Amniotic stem cell (primary cell): Measurements from ENCODE around the gene ZNF610.
"Not testable (repeated sequence)": the region's sequence is repeated elsewhere in the genome, so short reads cannot be mapped to it uniquely, and the experiment has no call there.

ENCODE experiments used
- DNase-seq: peaks from one replicate; lab custom pipeline; 2025; lab: John Stamatoyannopoulos, UW

The ZNF610 gene

GRCh38 chr19:52336117-52336790, at the start of gene ZNF610:
Gene ZNF610 (plus strand): TSS chr19:52336243. CDS start chr19:52349173, 12,930 bp downstream.
- DNase-seq: peak; percentile 12

GRCh38 chr19:52286256-52286655, 49.8 kb upstream of the ZNF610 start:
- no peak for DNase-seq

GRCh38 chr19:52291781-52292180, 44.3 kb upstream of the ZNF610 start:
- no peak for DNase-seq

GRCh38 chr19:52292946-52293345, 43.1 kb upstream of the ZNF610 start:
- DNase-seq: not testable (repeated sequence)

- no peak for DNase-seq
Observed at GRCh38 chr19:52296400-52296772, 39.7 kb upstream of the ZNF610 start.

GRCh38 chr19:52296773-52297600, 39.1 kb upstream of the ZNF610 start, which contains the start of gene ZNF480:
Gene ZNF480 (plus strand): TSS chr19:52297169. CDS start chr19:52300413, 3,244 bp downstream.
- peak; percentile 75 for DNase-seq

- DNase-seq: no peak
Observed at GRCh38 chr19:52297601-52298364, 38.3 kb upstream of the ZNF610 start.

GRCh38 chr19:52307275-52307674, 28.8 kb upstream of the ZNF610 start:
- DNase-seq: no peak

GRCh38 chr19:52322429-52322828, 13.6 kb upstream of the ZNF610 start:
- DNase-seq: no peak

- DNase-seq: no peak
Observed at GRCh38 chr19:52331757-52332156, 4.3 kb upstream of the ZNF610 start.

GRCh38 chr19:52335768-52336116, 301 bp upstream of the ZNF610 start:
- no peak for DNase-seq

- no peak for DNase-seq
Observed at GRCh38 chr19:52336791-52337381, 843 bp downstream of the ZNF610 start.

GRCh38 chr19:52339022-52339421, 3.0 kb downstream of the ZNF610 start:
- DNase-seq: not testable (repeated sequence)

- DNase-seq: no peak
Observed at GRCh38 chr19:52343548-52343947, 7.5 kb downstream of the ZNF610 start.

GRCh38 chr19:52345162-52345561, 9.1 kb downstream of the ZNF610 start:
- DNase-seq: no peak

- no peak for DNase-seq
Observed at GRCh38 chr19:52351512-52351911, 15.5 kb downstream of the ZNF610 start.

- DNase-seq: no peak
Observed at GRCh38 chr19:52366414-52366824, 30.4 kb downstream of the ZNF610 start.

- DNase-seq: peak; percentile 82
Observed at GRCh38 chr19:52369559-52370340, 33.7 kb downstream of the ZNF610 start, which contains the start of gene ZNF880. Gene ZNF880 (plus strand): TSS chr19:52369923. CDS start chr19:52369966, 43 bp downstream.

GRCh38 chr19:52370341-52370710, 34.3 kb downstream of the ZNF610 start:
- DNase-seq: no peak

- DNase-seq: no peak
Observed at GRCh38 chr19:52391135-52391534, 55.1 kb downstream of the ZNF610 start.
